Stimulated activated CD4-positive, alpha-beta T cell treated with anti-CD3 and anti-CD28 coated beads, Interleukin-15, amount 100 ng/mL, for 24 hours (primary cell): ENCODE measurements around the gene LY86.

Experiments
- DNase-seq: peaks from one replicate; pipeline ENCODE4 v3.0.0-alpha.2; 2020

Gene LY86

GRCh38 chr6:6624269-6624990 is 35.9 kb downstream of the LY86 start:
- no peak for DNase-seq

- DNase-seq = no peak
Observed at GRCh38 chr6:6626187-6626586, 37.7 kb downstream of the LY86 start.

GRCh38 chr6:6629402-6629801 is 40.9 kb downstream of the LY86 start:
- no peak for DNase-seq

- no peak for DNase-seq
Observed at GRCh38 chr6:6631053-6631452, 42.5 kb downstream of the LY86 start.

GRCh38 chr6:6631534-6632276 is 43.2 kb downstream of the LY86 start:
- DNase-seq = no peak

- DNase-seq = no peak
Observed at GRCh38 chr6:6633898-6634734, 45.6 kb downstream of the LY86 start.

GRCh38 chr6:6634735-6635075 is 46.2 kb downstream of the LY86 start:
- no peak for DNase-seq

DNA sequence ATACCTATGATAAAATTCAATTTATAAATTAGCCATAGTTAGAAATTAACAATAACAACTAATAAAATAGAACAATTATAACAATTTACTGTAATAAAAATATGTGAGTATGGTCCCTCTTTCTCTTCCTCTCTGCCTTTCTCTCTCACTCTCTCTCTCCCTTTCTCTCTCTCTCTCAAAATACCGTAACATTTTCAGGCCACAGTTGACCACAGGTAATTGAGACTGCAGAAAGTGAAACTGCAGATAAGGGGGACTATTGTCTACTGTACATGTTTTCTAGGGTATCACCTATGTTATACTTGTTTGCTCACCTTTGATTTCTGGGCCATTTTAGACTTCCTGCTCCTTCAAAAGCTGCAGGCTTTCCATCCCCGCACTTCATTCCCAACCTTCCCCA is 46.8 kb downstream of the LY86 start:
- DNase-seq = no peak

DNA sequence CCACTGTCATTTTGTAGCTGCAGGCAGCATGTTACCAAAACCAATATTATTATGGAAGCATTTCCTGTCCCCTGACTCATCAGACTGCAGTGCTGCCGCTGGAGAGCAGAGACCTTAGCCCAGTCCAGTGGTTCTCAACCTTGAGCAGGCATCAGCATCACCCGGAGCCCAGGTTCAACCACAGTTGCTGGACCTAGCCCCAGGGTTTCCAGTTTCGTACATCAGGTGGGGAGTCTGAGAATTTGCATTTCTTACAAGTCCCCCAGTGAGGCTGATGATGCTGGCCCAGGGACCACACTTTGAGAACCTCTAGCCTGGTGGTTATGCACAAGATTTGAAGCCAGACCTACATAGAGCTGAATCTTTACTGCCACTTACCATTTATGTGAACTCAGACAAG is 47.3 kb downstream of the LY86 start:
- DNase-seq = no peak

- no peak for DNase-seq
Observed at GRCh38 chr6:6639572-6639971, 51.1 kb downstream of the LY86 start.

DNA sequence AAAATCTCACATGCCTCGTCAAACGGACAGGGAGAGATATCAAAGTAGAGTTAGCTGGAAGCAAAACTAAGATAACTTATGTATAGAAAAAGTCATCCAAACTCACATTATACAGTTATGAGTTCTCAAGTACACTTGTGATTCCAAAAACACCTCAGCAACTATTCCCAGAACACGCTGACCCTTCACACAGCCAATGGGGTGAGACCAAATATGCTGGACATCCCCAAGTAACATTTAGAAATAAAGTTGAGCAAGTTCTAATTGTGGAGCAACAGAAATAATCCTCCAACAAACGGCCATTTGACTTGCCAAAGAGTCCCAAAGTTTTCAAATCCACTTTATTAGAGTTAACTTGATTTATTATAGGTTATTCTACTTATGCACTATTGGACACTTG is 52.4 kb downstream of the LY86 start:
- no peak for DNase-seq

GRCh38 chr6:6643398-6643797 is 54.9 kb downstream of the LY86 start:
- DNase-seq = no peak

DNA sequence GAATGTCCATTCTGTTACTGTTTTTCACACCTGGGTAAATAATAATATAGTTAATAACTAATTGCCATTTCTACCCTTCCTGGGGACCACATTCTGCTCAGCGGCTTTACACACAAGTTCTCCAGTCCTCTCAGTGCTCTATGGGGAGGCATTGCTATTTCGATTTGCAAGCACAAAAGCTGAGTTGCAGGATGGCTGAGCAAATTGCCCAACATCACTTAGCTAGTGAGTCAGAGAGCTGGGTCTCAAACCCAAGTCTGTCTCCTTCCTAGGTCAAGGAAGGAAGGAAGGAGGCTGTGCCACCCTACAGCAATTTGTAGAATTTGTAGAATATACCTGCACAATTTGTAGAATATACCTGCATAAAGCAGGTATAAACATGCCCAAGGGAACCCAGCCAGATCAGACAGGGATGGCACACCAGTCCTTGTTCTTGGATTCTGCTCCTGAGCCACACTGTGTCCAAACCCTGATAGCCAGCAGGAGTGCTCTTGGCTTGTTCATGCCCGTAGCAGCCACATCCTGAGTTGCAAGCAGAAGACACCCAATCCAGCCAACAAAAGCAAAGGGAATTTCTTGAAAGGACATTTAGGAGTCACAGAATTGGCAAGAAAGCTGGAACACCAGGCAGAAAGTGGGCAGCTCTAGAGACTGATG is 56.9 kb downstream of the LY86 start:
- no peak for DNase-seq

GRCh38 chr6:6646384-6646783 is 57.9 kb downstream of the LY86 start:
- DNase-seq = no peak

DNA sequence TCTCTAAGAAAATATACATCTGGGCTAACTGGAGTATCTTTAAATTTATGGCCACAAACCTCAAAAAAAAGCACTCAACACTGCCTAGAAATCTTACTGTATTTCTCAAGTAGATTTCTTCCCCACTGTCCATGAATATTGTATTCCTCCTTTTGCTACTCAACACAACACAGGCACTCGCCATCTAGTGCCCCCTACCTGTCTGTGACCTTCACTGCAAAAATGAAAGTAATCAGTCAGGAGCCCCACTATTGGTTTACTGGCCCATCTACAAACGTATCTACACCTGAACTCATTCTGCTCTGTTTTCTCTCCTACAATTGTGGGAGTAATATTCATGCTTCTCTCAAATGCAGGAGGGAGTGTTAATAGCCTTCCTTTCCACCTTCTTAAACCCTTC is 58.3 kb downstream of the LY86 start:
- no peak for DNase-seq

- DNase-seq = no peak
Observed at GRCh38 chr6:6648692-6649343, 60.3 kb downstream of the LY86 start.

GRCh38 chr6:6649824-6650349 is 61.4 kb downstream of the LY86 start:
- DNase-seq = no peak

DNA sequence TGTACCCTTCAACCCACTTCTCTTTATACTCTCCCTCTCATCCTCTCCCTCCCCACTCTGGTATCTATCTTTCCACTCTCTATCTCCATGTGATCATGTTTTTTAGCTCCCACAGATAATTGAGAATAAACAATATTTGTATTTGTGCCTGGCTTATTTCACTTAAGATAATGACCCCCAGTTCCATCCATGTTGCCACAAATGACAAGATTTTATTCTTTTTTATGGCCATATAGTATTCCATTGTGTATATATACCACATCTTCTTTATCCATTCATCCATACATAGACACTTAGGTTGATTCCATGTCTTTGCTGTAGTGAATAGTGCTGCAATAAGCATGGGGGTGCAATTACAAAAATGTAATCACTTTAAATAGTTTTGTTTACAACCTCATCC is 62.3 kb downstream of the LY86 start:
- DNase-seq = no peak

GRCh38 chr6:6651335-6651734 is 62.8 kb downstream of the LY86 start:
- DNase-seq = no peak

- DNase-seq = no peak
Observed at GRCh38 chr6:6652932-6653331, 64.4 kb downstream of the LY86 start.

DNA sequence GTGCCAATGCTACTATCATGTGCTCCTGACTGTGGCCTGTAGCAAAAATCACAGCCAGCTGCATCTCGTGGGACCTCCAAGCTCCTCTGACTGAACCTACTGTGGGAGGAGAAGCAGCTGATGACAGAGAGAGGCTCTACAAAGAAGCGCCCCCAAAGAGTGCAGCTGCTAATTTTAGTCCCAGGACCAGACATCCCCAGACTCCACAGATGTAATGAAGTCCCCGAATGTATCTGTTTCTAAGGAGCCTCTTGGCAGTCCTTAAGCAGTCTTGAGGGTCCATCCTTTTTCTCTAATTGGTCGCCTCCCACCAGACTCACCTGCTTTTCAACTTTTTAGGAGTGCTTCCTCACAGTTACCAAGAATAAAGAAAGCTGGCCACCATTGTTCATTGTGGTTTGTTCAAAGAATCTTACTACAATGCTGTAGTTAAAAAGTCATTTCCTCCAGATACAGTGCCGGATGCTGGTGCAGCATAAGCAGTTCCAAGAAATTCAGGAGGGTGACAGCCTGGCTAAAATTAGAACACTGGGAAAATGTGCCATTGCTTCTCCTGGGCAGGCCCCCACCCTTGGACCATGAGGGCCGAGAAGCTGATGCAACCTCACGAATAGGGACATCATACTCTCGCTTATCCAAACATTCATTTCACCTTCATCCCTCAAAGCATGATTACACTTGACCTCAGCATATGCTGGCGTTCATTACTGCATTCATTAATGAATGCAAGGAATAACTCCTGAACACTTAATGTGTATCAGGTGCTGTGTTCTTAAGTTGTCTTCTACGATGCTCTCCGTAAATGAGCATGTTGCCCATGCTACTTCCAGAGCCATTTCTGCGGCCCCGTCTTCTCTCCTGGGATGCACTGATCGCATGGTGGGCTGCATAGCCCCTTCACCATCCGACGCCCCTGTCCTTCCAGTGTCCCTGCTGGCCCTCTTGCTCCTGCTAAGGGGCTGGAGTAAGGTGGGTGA is 66.4 kb downstream of the LY86 start:
- DNase-seq = peak; percentile 62
